SW480 (cell line): ENCODE measurements around the gene FAF2.
"Not testable (repeated sequence)": the region's sequence is repeated elsewhere in the genome, so short reads cannot be mapped to it uniquely, and the experiment has no call there.

Source experiments
- DNase-seq: peaks from one replicate; pipeline ENCODE4 v3.0.0-alpha.2; 2016; ENCODE audit warnings: low spot score

Gene FAF2

GRCh38 chr5:176543428-176544182 is 95.4 kb downstream of the FAF2 start:
- DNase-seq, result peak; percentile 85

GRCh38 chr5:176545388-176545736 is 97.2 kb downstream of the FAF2 start:
- no peak for DNase-seq

- DNase-seq, result peak; percentile 90
Observed at GRCh38 chr5:176545737-176546509, 97.7 kb downstream of the FAF2 start.

GRCh38 chr5:176547802-176548201 is 99.6 kb downstream of the FAF2 start:
- peak; percentile 92 for DNase-seq

GRCh38 chr5:176548967-176549444 is 100.8 kb downstream of the FAF2 start, which contains the start of gene CDHR2:
CDHR2 (plus strand) TSS chr5:176549342; CDS start chr5:176565353, 16,011 bp downstream.
- no peak for DNase-seq

- DNase-seq, result no peak
Observed at GRCh38 chr5:176549871-176550270, 101.7 kb downstream of the FAF2 start.

GRCh38 chr5:176550275-176550831 is 102.2 kb downstream of the FAF2 start:
- no peak for DNase-seq

GRCh38 chr5:176550937-176551336 is 102.8 kb downstream of the FAF2 start:
- not testable (repeated sequence) for DNase-seq

- no peak for DNase-seq
Observed at GRCh38 chr5:176552332-176552869, 104.2 kb downstream of the FAF2 start.

GRCh38 chr5:176553260-176554085 is 105.3 kb downstream of the FAF2 start:
- peak; percentile 70 for DNase-seq

GRCh38 chr5:176557846-176558245 is 109.7 kb downstream of the FAF2 start:
- no peak for DNase-seq
